ENCODE measurements around the gene DAPK3.
"Not testable (repeated sequence)": the region's sequence is repeated elsewhere in the genome, so short reads cannot be mapped to it uniquely, and the experiment has no call there.

Gene DAPK3

DNA sequence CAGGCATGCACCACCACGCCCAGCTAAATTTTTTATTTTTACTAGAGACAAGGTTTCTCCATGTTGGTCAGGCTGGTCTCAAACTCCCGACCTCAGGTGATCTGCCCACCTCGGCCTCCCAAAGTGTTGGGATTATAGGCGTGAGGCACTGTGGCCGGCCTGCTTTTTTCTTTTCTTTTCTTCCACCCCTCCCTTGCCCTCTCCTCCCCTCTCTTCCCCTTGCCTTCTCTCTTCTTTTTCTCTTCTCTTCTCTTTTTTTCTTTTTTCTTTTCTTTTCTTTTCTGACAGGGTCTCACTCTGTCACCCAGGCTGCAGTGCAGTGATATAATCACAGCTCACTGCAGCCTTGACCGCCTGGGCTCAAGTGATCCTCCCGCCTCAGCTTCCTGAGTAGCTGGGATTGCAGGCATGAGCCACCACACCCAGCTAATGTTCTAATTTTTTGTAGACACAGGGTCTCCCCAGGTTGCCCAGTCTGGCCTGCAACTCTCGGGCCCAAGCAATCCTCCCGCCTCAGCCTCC lies 18.1 kb downstream of the DAPK3 start:
- DNase-seq: not testable (repeated sequence)

DNA sequence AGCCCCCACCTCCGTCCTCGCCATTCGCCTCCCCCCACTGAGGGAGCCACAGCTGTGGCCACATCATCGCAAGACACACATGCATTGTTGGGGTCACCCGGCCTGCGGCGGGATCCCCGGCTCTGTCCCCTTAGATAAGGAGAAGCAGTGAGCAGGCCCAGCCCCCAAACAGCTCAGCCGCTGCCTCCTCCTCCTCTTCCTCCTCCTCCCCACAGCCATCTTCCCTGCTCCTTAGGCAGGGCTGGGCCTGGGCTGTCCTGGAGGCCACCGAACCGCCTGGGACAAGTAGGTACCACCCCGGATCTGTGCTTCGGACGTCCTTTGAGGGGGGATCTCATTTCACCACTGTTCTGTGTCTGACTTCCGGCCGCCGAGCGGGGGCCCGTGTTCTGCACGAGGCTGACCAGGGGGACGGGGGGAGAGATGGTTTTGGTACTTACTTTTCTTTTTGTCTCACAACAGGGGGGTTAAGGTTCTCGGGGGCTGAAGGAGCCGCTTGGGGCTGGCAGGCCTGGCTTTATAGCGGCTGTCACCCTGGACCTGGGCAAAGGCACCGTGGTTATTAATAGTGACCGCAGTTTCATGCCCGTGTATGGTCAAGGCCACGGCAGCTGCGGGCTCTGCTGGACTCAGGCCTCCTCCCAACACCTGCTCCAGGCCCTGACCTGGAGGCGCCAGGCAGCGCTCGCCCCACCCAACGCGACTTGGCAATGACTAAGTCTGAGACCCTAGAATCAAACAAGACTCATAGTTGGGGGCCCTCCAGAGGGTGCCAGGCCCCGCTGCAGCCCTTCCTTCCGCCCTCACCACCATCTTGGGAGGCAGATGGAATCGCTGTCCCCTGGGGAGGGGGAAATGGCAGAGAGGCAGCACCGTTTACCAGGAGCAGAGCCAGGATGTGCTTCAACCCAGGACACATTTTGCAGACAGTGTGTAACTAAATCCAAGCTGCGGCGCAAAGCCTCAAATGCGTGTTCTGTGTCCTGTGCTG lies 19.7 kb downstream of the DAPK3 start:
- DNase-seq: no peak

DNA sequence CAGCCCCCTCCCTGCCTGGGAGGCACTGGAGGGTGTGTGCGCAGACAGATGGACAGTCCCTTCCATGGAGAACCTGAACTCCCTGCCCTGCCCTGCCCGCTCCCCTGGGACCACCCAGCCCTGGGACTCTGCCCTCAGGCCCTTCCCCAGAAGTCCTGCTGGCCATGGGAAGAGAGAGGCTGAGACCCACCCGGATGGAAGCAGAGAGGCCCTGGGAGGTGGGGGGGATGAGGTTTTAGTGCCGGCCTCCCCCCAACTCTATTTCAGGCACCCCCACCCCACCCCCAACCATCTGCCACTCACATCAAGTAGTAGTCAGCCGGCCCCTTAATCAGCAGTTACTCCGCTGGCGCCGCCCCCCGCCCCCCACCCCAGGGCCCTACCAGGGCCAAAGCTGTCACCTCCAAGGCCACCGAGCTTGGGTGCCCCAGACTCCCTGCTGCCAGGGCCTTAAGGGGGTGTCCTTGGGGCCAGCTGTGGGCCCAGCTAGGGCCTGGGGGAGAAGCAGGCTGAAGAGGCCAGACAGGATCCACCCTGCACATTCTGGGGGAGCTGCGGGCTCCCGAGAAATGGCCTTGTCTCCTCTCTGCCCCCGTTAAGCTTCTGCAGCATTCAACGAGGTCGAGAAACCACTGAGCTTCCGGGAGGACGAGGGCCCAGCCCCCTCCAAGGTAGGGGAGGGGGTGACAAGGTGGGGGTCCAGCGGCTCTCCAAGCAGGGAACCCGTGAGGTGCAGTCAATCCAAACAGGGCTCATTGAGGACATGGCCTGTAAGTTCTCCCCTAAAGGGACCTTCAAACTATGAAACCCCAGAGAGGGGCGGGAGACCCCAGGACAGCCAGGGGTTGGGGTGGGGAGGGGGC lies 20.7 kb downstream of the DAPK3 start:
- DNase-seq: no peak

DNA sequence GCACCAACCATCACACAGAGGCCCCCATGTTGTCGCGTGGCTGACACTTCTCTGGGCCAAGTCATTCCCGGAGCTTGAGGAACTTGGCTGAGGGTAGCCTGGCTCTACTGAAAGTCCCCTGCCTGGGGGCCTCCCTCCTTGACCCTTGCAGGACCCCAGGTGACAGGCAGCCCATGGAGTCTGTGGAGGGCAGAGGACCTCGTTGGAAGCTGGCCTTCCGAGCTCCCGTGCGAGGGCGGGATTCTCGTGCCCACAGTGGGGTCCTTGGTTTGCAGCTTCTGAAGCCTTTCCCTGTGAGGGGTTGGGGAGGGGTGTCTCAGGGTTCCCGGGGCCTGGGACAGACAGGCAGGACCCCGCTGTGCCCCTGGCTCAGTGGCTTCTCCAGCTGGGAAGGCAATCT lies 21.6 kb downstream of the DAPK3 start:
- no peak for DNase-seq

DNA sequence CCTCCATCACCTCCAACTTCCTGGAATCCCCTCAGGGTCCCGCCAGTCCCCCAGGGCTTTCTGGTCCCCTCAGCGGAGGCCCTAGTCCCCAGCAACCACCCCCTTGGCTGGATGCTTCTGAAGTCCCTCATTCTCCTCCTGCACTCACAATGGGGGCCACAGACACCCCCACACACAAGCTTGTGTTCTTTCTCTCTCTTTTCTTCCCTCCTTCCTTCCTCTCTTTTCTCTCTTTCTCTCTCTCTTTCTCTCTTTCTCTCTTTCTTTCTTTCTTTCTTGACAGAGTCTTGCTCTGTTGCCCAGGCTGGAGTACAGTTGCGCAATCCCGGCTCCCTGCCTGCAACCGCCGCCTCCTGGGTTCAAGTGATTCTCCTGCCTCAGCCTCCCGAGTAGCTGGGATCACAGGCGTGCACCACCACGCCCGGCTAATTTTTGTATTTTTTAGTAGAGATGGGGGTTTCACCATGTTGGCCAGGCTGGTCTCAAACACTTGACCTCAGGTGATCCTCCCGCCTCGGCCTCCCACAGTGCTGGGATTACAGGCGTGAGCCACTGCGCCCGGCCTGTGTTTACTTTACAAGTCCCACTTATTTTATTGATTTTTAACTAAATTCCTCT lies 23.5 kb downstream of the DAPK3 start:
- DNase-seq: not testable (repeated sequence)

DNA sequence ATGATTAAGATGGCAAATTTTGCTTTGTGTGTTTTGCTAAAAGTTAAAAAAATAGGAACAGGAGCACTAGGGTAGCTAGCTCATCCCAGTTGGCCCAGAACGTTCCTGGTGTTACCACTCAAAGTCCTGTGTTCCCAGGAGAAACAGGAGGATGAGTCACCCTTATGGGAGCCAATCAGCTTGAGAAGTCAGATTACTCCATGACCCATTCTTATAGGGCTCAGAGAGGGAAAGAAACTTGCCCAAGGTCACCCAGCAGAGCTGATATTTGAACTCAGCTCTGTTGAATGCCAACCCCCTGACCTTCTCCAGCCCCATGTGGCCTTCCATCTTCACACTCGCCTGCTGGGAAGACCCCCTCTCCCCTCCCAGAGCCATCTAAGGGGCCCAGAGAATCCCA lies 25.1 kb downstream of the DAPK3 start:
- no peak for DNase-seq

DNA sequence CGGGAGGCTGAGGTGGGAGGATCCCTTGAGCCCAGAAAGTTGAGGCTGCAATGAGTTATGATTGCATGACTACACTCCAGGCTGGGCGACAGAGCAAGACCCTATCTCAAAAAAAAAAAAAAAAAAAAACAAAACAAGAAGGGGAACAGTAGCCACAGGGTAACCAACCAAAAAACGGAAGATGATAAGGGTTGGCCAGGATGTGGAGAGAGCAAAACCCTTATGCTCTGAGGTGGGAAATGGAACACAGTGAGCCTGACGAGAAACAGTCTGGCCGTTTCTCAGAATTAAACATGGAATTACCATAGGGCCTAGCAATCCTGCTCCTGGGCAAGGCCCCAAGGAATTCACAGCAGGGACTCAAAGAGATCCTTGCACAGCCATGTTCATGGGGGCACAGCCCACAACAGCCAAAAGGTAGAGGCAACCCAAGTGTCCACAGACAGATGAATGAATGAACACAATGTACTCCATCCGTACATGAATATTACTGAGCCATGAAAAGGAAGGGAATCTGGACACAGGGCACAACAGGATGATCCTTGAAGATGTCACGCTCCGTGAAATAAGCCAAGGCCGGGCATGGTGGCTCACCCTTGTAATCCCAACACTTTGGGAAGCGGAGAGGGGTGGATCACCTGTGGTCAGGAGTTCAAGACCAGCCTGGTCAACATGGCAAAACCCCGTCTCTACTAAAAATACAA lies 26.7 kb downstream of the DAPK3 start:
- no peak for DNase-seq

DNA sequence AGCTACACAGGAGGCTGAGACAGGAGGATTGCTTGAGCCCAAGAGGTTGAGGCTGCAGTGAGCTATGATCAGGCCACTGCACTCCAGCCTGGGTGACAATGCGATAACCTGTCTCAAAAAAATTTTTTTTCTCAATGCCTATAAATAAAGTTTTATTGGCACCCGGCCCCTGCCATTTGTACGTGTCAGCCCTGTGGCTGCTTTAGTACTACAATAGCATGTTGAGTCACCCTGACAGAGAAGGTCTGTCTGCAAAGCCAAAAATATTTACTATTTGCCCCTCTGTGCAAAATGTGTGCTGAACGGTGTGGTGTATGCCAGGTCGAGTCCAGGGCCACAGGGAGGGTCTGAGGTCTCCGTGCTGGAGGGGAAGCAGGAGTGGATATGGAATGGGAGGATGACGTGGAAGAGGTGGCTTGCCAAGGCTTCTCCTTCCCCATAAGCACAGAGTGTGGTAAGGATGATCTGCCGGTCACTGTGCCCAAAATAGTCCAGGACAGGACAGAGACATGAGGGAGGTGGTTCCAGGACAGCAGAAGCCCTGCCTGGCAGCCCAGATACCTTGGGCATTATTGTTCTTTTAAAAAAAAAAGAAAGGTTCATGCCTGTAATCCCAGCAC lies 28.0 kb downstream of the DAPK3 start:
- DNase-seq: no peak

DNA sequence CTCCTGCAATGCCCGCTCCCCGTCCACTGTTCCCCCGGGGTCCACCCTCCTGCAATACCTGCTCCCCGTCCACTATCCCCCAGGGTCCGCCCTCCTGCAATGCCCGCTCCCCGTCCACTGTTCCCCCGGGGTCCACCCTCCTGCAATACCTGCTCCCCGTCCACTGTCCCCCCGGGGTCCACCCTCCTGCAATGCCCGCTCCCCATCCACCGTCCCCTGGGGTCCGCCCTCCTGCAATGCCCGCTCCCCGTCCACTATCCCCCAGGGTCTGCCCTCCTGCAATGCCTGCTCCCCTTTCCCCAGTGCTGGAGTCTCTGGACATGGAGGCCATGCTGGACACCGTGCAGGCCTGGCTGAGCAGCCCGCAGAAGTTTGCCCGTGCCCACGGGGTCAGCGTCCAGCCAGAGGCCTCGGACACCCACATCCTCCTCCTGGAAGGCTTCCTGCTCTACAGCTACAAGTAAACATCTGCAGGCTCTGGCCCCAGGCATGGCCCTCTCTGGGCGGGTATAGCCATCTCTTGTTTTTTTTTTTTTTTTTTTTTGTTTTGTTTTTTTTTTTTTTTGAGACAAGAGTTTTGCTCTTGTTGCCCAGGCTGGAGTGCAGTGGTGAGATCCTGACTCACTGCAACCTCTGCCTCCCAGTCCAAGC lies 32.5 kb downstream of the DAPK3 start:
- DNase-seq: not testable (repeated sequence)

DNA sequence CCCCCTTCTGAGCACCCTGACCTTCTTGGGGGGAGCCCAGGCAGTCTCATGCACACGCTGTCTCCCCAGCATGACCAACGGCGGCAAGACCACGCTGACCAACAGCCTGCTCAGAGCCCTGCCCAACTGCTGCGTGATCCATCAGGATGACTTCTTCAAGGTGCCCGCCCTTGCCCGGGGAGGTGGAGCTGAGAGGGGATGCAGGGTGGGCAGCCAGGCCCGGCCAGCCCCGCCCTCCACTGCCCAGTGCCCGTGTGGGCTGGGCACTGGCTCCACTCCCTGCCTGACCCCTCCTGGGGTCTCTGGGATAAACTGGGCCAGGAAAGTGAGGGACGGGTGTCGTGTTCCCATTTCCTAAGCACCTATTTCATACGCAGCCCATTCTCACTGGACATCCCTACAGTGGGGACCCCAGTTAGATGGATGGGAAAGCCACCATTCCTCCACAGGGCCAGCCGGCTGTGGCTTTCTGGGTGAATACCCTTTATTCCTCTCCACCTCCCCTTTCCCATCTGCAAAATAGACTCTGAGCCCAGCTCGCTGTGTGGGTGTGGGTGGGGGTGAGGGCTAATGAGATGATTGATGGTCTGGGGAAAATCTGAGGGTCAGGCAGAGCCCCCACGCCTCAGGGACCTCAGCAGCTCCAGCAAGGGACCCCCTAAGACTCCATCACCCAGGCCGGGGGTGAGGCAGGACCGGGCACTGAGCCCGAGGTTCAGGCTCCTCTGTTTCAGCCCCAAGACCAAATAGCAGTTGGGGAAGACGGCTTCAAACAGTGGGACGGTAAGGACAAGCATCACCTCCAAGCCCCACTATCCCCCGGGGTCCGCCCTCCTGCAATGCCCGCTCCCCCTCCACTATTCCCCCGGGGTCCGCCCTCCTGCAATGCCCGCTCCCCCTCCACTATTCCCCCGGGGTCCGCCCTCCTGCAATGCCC lies 34.1 kb downstream of the DAPK3 start:
- no peak for DNase-seq

DNA sequence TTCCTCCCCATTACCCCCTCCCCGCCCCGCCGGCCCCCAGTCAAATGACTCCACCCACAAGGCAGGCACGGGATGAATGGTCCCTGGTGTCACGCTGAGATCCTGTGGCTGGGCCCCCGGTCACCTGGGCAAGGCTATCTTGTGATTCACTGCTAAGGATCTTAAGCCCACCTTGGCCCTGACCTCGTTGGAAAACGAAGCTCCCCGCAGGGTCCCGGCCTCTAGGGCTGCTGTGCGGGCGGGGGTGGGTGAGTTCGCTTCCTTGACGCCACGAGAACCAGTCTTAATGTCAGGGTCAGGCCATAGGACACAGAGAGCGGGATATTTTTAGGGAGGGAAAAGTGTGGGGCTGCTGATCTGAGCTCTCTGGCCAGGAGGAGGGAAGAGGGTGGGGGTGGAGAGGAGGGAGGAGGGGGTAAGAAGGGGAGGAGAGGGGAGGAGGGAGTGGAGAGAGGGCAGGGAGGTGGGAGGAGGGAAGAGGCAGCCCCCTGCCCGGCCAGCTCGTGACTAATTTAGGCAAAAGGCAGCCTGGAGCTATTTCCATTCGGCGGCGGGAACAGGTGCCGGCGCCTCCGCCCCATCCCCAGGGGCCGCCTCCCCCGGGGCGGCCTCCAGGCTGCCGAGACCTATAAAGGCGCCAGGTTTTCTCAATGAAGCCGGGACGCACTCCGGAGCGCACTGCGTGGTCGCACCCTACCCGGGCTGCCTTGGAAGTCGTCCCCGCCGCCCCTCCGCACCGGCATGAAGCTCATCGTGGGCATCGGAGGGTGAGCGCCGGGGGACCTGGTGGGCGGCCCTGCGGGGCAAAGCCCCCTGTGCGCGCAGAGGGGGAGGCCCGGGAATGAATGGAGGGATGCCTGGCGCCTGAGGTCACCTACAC lies 37.7 kb downstream of the DAPK3 start, which contains the start of gene NMRK2:
Gene NMRK2, plus strand, starts transcription at position 139 of the 880 bp plus-strand sequence. Its CDS starts 603 bp downstream, at position 742.
- DNase-seq: no peak

DNA sequence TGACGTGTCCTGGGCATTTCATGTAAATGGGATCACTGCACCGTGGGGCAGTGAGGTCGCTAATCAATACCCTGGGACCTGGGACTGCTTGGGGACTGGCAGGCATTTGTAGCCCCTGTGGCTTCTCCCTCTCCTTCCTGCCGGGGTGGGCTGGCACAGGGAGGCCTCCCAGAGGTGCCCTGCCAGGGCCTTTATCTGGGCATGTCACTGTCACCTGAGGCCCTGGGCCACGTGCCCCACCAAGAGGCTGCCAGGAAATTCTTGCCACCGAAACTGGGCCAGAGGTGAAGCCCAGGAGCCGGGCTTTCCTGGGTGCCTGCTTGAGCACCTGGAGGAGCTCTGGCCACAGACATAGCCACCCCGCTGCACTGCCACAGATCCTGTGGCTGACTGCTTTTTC lies 39.9 kb downstream of the DAPK3 start:
- no peak for DNase-seq

DNA sequence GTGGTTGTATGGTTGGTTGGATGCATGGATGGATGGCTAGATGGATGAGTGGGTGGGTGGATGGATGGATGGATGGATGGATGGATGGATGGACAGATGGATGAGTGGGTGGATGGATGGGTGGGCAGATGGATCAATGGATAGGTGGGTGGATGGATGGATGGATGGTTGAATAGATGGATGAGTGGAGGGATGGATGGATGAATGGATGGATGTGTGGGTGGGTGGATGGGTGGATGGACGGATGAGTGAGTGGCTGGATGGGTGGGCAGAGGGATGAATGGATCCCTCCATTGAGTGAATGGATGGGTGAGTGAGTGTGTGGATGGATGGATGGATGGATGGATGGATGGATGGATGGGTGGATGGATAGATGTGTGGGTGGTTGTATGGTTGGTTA lies 47.0 kb downstream of the DAPK3 start:
- DNase-seq: no peak

DNA sequence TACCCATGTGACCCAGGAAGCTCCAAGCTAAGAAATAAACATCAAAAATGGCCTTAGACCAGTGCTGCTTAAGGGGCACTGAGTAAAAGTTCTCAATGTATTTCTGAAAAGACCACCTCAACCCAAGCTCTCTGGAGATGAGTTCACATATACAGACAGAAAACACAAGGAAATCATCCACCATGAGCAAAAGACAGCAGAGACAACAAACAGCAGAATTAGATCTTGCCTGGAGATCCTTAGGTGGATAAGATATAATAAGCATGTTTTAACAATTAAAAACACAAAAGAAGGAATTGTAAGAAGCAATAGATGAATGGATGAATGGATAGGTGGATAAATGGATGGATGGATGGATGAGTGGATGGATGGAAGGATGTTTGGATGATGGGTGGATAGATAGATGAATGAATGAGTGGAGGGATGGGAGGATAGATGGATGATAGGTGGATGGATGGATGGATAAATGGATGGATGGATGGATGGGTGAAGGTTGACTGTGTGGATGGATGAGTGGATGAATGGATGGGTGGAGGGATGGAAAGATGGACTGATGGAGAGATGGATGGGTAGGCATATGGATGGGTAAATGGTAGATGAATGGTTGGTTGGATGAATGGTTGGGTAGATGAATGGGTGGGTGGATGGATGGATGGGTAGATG lies 47.7 kb downstream of the DAPK3 start:
- DNase-seq: no peak

DNA sequence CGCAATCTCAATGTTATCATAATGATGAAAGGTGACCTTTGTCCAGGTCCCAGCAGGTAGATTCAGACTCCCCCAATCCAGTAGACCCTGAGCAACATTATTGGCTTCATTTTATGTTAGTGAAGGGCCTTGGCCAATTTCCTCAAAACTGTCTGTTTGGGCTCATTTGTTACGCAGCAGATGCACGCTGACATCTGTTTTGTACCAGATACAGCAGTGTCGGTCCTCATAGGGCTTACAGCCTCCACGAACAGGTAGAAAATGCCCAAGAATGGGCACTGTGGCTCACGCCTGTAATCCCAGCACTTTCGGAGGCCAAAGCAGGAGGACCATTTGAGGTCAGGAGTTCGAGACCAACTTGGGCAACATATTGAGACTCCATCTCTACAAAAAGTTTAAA lies 51.1 kb downstream of the DAPK3 start:
- no peak for DNase-seq

DNA sequence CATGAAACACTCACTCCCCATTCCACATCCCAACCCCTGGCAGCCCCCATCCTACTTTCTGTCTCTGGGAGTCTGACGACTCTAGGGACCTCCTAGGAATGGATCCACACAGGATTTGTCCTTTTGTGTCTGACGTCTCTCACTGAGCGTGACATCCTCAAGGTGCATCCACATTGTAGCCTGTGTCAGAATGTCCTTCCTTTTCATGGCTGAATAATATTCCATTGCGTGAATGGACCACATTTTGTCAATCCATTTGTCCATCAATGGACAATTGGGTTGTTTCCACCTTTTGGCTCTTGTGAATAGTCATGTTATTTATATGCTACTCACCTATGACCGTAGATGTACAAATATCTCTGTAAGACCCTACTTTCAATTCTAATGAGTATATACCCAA lies 54.9 kb downstream of the DAPK3 start:
- no peak for DNase-seq

DNA sequence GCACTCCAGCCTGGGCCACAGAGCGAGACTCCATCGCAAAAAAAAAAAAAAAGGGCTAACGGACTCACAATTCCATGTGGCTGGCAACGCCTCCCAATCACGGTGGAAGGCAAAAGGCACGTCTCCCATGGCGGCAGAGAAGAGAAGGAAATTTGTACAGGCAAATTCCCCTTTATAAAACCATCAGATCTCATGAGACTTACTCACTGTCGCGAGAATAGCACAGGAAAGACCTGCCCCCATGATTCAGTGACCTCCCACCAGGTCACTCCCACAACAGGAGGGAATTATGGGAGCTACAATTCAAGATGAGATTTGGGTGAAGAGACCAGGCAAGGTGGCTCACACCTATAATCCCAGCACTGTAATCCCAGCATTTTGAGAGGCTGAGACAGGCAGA lies 56.7 kb downstream of the DAPK3 start:
- peak; percentile 3 to 5 for DNase-seq

DNA sequence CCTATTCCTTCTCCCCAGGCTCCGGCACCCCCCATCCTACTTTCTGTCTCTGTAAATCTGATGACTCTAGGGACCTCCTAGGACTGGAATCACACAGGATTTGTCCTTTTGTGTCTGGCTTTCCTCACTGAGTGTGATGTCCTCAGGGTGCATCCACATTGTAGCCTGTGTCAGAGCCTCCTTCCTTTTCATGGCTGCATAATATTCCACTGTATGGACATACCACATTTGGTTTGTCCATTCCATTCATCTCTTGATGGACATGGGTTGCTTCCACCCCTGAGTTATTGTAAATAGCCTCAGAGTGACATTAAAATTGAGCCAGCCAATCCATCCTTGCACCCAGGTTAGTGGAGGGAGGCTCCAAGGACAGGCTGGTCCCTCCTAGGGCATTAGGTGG lies 60.8 kb downstream of the DAPK3 start:
- DNase-seq: no peak

Data from inflammatory macrophage treated with lipopolysaccharide for 1 hour (primary cell).